BLaER1 (cell line): ENCODE measurements around the gene MAPKAPK2.
A peak's percentile ranks its signal among the peaks of the same experiment; 100 is the strongest.
"Not testable (repeated sequence)": the region's sequence is repeated elsewhere in the genome, so short reads cannot be mapped to it uniquely, and the experiment has no call there.

Source experiments
- H3K27ac ChIP-seq: shearing (Covaris generic); formaldehyde crosslinking; 2 replicates; pipeline ENCODE4 v1.8.1; 2022
- H3K27me3 ChIP-seq: shearing (Covaris generic); formaldehyde crosslinking; 2 replicates; pipeline ENCODE4 v1.8.1; 2022
- H3K36me3 ChIP-seq: shearing (Covaris generic); formaldehyde crosslinking; 2 replicates; pipeline ENCODE4 v1.8.1; 2022
- H3K4me1 ChIP-seq: shearing (Covaris generic); formaldehyde crosslinking; 2 replicates; pipeline ENCODE4 v1.8.1; 2022
- H3K4me2 ChIP-seq: shearing (Covaris generic); formaldehyde crosslinking; 2 replicates; pipeline ENCODE4 v1.8.1; 2022
- H3K4me3 ChIP-seq: shearing (Covaris generic); formaldehyde crosslinking; 2 replicates; pipeline ENCODE4 v1.8.1; 2022
- H3K9ac ChIP-seq: shearing (Covaris generic); formaldehyde crosslinking; 2 replicates; pipeline ENCODE4 v1.8.1; 2022
- H3K9me3 ChIP-seq: shearing (Covaris generic); formaldehyde crosslinking; 2 replicates; pipeline ENCODE4 v1.8.1; 2022
- H4K20me1 ChIP-seq: shearing (Covaris generic); formaldehyde crosslinking; 2 replicates; pipeline ENCODE4 v1.8.1; 2022
- Cebpa-rat ChIP-seq: shearing (Covaris generic); IDR thresholded peaks from 2 replicates; pipeline ENCODE4 v1.8.1; 2022

MAPKAPK2 gene

DNA sequence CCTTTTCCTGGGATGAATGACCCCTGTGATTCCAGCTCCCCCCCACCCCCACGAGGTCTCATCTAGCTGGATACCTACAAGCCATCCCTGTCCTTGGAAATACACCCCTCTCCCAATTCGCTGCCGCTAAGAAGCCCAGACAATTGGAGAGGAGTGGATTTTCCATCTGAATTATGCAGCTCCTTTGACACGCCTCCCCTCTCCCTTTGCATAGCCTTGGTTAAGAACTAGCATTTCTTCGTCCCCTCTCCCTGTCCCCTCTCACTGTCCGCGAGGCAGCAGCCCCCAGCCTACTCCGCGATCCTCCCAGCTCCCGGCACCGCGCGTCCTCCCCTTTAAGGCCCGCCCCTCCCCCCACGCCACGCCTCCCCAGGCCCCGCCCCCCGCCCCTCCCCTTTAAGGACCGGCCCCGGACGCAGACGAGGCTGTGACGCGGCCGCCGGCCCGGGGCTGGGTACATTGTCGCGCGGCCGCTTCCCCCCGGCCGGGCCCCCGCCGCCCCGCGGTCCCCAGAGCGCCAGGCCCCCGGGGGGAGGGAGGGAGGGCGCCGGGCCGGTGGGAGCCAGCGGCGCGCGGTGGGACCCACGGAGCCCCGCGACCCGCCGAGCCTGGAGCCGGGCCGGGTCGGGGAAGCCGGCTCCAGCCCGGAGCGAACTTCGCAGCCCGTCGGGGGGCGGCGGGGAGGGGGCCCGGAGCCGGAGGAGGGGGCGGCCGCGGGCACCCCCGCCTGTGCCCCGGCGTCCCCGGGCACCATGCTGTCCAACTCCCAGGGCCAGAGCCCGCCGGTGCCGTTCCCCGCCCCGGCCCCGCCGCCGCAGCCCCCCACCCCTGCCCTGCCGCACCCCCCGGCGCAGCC lies at the start of gene MAPKAPK2:
TSS of gene MAPKAPK2 (plus strand) at position 428 of the 856 bp plus-strand sequence. CDS start at position 753, 325 bp downstream.
- Histone ChIP-seq H3K27me3 (no peaks in the 10 kb centered on the region), H3K9me3 (no peaks in the 10 kb centered on the region), H3K36me3 (peaks cover 20% of the 10 kb centered on the region), H3K4me3 (peak within 1 kb of the TSS; percentile 96), H3K9ac (peak within 1 kb of the TSS; percentile 97), H4K20me1 (peaks cover 42% of the 10 kb centered on the region), H3K4me1 (peaks cover 77% of the 10 kb centered on the region), H3K27ac (peak within 1 kb of the TSS; percentile 97), H3K4me2 (peak within 1 kb of the TSS; percentile 97)
- no peak for TF ChIP-seq Cebpa-rat

DNA sequence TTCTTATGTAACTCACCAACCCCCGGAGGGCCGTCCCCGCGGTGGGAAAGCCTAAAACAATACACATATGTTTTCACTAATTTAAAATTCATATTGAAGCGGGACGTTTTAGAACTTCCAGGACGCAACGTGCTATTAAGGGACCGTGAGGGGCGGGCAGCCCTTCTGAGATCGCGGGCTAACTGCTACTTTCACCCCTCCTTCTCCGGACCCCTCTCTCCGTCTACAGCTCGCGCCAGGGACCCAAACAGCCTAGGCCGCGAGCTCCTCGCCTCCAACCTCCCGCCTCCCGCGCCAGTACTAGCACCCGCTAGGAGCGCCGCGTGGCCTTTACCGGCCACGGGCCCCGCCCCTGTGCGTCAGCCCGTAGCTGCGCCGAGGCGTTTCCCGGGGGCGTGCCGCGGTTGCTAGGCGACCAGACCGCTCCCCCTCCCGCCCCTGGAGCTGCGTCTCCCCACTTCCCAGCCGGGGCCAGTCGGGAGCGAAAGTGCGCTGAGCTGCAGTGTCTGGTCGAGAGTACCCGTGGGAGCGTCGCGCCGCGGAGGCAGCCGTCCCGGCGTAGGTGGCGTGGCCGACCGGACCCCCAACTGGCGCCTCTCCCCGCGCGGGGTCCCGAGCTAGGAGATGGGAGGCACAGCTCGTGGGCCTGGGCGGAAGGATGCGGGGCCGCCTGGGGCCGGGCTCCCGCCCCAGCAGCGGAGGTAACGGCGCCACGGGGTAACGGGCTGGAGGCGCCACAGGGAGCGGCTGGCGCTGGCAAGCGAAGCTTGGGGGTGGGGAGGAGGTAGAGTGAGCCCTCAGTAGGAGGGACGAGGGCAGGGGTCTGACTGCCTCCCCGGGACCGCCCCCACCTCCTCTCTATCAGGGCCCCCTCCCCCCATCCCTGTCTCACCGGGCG lies 49.4 kb upstream of the MAPKAPK2 start, which contains the start of gene DYRK3:
TSS of gene DYRK3 (plus strand) at position 457 of the 898 bp plus-strand sequence. CDS start at position 625, 168 bp downstream.
- Histone ChIP-seq H3K36me3 (peaks cover 26% of the 10 kb centered on the region), H3K4me3 (peak within 1 kb of the TSS; percentile 92), H3K27ac (peak within 1 kb of the TSS; percentile 90), H4K20me1 (peaks cover 46% of the 10 kb centered on the region), H3K9ac (peak within 1 kb of the TSS; percentile 91), H3K4me2 (peak within 1 kb of the TSS; percentile 95), H3K9me3 (no peaks in the 10 kb centered on the region), H3K27me3 (no peaks in the 10 kb centered on the region), H3K4me1 (peaks cover 74% of the 10 kb centered on the region)
- TF ChIP-seq Cebpa-rat, result no peak

DNA sequence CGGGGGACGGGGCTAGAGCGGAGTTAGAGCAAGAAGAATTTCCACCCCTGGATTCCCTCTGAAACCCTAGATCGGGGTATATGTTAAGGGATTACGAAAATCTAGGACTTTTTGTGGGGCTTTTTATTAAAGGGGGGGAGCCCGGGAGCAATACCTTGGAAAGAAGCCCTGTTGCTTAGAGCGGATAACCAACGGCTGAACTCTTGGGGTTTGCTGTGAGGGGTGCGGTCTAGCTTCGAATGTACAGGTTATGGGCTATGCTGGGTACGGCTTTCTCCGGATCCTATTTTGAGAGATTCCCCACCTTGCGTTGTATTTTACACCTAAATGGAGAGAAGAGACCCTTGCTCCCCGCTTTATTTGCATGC lies 48.7 kb upstream of the MAPKAPK2 start:
- H3K4me1 ChIP-seq, result peaks cover 75% of the 10 kb centered on the region
- peak overlapping the region; percentile 95 for H3K4me2 ChIP-seq
- H4K20me1 ChIP-seq, result peaks cover 53% of the 10 kb centered on the region
- peak overlapping the region; percentile 91 for H3K9ac ChIP-seq
- H3K27ac ChIP-seq, result peak overlapping the region; percentile 90
- no peaks in the 10 kb centered on the region for H3K27me3 ChIP-seq
- H3K9me3 ChIP-seq, result no peaks in the 10 kb centered on the region
- peak overlapping the region; percentile 92 for H3K4me3 ChIP-seq
- TF ChIP-seq Cebpa-rat, result no peak
- peaks cover 33% of the 10 kb centered on the region for H3K36me3 ChIP-seq

DNA sequence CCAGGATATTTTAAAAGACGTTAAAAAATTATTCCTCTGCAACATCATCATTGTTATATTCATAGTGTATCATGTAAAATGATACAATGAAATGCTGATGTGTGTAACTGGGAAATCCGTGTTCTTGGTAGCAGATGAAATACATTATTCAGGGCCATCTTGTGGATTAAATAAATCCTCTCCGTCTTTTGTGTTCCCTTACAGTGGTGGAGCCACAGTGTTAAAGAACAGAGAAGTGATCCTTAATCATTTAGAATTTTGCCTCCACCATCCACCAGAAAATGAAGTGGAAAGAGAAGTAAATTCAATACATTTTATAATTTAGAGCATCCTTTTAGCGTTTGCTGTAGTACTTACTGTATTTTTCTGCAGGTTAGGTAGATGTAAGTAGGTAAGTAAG lies 48.0 kb upstream of the MAPKAPK2 start:
- Histone ChIP-seq H3K4me1 (peaks cover 68% of the 10 kb centered on the region), H3K4me3 (peak overlapping the region; percentile 92), H3K9me3 (no peaks in the 10 kb centered on the region), H3K27me3 (no peaks in the 10 kb centered on the region), H3K4me2 (peak overlapping the region; percentile 95), H4K20me1 (peaks cover 60% of the 10 kb centered on the region), H3K27ac (peak overlapping the region; percentile 90), H3K36me3 (peaks cover 40% of the 10 kb centered on the region), H3K9ac (peak overlapping the region; percentile 91)
- no peak for TF ChIP-seq Cebpa-rat

DNA sequence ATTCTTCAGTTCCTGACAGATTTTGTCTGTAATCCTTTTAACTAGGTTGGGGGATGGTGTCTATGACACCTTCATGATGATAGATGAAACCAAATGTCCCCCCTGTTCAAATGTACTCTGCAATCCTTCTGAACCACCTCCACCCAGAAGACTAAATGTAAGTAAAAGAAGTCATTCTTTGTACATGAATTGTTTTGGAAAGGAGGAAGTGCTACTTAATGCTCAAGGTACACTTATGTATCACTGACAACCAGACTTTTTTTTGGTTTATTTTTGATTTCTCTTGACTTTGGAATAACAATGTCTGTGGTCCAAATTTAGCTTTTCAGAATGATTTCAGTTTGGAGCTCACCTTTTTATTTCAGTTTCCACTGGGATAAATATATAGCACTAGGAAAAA lies 47.1 kb upstream of the MAPKAPK2 start:
- Histone ChIP-seq H3K4me2 (peak overlapping the region; percentile 95), H3K36me3 (peaks cover 46% of the 10 kb centered on the region), H4K20me1 (peaks cover 64% of the 10 kb centered on the region), H3K27ac (peak overlapping the region; percentile 90), H3K27me3 (no peaks in the 10 kb centered on the region), H3K9me3 (no peaks in the 10 kb centered on the region), H3K4me3 (peak overlapping the region; percentile 92), H3K9ac (peak overlapping the region; percentile 91), H3K4me1 (peaks cover 58% of the 10 kb centered on the region)
- no peak for TF ChIP-seq Cebpa-rat

DNA sequence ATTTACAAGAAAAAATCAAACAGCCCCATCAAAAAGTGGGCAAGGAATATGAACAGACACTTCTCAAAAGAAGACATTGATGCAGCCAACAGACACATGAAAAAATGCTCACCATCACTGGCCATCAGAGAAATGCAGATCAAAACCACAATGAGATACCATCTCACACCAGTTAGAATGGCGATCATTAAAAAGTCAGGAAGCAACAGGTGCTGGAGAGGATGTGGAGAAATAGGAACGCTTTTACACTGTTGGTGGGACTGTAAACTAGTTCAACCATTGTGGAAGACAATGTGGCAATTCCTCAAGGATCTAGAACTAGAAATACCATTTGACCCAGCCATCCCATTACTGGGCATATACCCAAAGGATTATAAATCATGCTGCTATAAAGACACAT lies 42.6 kb upstream of the MAPKAPK2 start:
- H3K4me2 ChIP-seq, H3K27ac ChIP-seq, H3K9me3 ChIP-seq, H3K9ac ChIP-seq, H3K27me3 ChIP-seq, H3K4me3 ChIP-seq: not testable (repeated sequence)
- Histone ChIP-seq H3K4me1 (peaks cover 49% of the 10 kb centered on the region), H3K36me3 (peaks cover 87% of the 10 kb centered on the region), H4K20me1 (peaks cover 95% of the 10 kb centered on the region)

DNA sequence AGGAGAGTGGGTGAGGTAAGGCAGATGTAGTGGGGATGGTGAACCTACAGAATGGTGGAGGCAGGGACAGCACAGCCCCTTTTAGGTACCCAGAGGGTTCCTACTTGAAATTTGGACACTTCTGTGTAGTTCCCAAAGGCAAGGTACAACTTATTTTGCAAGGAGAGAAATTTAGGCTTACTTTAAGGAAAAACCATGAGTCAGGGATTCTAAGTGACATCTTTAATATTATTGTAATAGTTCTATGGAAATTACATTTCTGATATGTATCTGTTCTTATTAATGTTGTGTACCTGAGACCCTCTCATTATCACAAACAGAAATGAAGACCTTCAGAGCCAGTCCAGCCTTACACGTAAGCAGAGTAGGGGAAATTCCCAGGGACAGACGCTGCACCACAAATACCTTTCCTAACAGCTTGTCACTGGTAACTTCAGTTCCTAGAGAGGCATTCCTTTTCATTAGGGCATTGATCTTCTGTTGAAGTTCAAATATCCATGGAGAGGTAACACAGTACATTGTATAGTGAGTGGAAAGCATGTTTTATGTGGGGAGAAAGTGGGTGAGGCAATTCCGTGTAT lies 41.5 kb upstream of the MAPKAPK2 start:
- H3K4me1 ChIP-seq, result peaks cover 53% of the 10 kb centered on the region
- no peak overlapping the region; the same call in 1 of the 2 replicates for H3K4me2 ChIP-seq
- H3K9ac ChIP-seq, result no peak overlapping the region
- no peaks in the 10 kb centered on the region for H3K27me3 ChIP-seq
- H3K27ac ChIP-seq, result no peak overlapping the region
- H4K20me1 ChIP-seq, result peaks cover 95% of the 10 kb centered on the region
- H3K4me3 ChIP-seq, result no peak overlapping the region
- H3K36me3 ChIP-seq, result peaks cover 97% of the 10 kb centered on the region
- no peaks in the 10 kb centered on the region for H3K9me3 ChIP-seq
- no peak for TF ChIP-seq Cebpa-rat

DNA sequence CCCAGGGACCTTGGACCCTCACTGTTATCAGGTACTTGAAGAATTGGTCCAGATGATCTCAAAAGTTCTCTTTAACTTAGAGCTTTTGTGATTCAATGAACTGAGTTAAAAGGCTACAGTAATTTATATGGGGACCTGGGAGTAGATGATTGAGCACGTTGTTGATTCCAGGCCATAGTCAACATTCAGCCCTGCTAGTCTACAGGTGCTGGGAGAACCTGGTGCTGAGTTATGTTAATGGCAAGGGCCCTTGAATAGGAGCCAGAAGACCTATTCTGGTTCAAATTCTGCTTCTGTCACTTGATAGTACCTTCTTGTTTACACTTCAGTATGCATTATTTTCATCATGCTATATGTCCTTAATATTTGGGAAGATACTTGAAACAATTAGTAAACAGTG lies 38.2 kb upstream of the MAPKAPK2 start:
- H3K36me3 ChIP-seq, result peaks cover 96% of the 10 kb centered on the region
- no peaks in the 10 kb centered on the region for H3K27me3 ChIP-seq
- no peak for TF ChIP-seq Cebpa-rat
- no peak overlapping the region for H3K4me3 ChIP-seq
- no peak overlapping the region for H3K9ac ChIP-seq
- no peak overlapping the region for H3K27ac ChIP-seq
- H4K20me1 ChIP-seq, result peaks cover 95% of the 10 kb centered on the region
- no peak overlapping the region for H3K4me2 ChIP-seq
- no peaks in the 10 kb centered on the region for H3K9me3 ChIP-seq
- H3K4me1 ChIP-seq, result peaks cover 61% of the 10 kb centered on the region

DNA sequence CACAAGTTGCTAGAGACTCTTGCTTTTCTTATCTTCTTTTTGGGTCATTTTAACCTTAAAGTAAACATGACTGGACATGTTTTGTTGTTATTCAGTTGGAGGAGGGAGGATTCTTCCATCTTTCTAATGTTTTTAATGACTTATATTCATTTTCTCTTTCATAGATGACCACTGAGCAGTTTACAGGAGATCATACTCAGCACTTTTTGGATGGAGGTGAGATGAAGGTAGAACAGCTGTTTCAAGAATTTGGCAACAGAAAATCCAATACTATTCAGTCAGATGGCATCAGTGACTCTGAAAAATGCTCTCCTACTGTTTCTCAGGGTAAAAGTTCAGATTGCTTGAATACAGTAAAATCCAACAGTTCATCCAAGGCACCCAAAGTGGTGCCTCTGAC lies 37.5 kb upstream of the MAPKAPK2 start:
- H3K4me1 ChIP-seq, result peaks cover 68% of the 10 kb centered on the region
- H3K9me3 ChIP-seq, result no peaks in the 10 kb centered on the region
- no peak overlapping the region for H3K9ac ChIP-seq
- no peak overlapping the region for H3K4me3 ChIP-seq
- no peak for TF ChIP-seq Cebpa-rat
- peaks cover 98% of the 10 kb centered on the region for H3K36me3 ChIP-seq
- H3K4me2 ChIP-seq, result no peak overlapping the region
- peaks cover 99% of the 10 kb centered on the region for H4K20me1 ChIP-seq
- H3K27me3 ChIP-seq, result no peaks in the 10 kb centered on the region
- no peak overlapping the region; the same call in 1 of the 2 replicates for H3K27ac ChIP-seq
